HG02970 (cell line): ENCODE data around the gene YWHAQ.
"Not testable (repeated sequence)": the region's sequence is repeated elsewhere in the genome, so short reads cannot be mapped to it uniquely, and the experiment has no call there.

Source experiments
- ATAC-seq: cut with Tn5 transposase; IDR thresholded peaks from one replicate; pipeline ENCODE4 v1.9.1; 2021; ENCODE audit warnings: mild to moderate bottlenecking, moderate library complexity, moderate number of reproducible peaks; ENCODE audit not compliant: unreplicated experiment, low FRiP score

The YWHAQ gene

GRCh38 chr2:9637330-9637729, 6.5 kb upstream of the YWHAQ start:
- no peak for ATAC-seq

DNA sequence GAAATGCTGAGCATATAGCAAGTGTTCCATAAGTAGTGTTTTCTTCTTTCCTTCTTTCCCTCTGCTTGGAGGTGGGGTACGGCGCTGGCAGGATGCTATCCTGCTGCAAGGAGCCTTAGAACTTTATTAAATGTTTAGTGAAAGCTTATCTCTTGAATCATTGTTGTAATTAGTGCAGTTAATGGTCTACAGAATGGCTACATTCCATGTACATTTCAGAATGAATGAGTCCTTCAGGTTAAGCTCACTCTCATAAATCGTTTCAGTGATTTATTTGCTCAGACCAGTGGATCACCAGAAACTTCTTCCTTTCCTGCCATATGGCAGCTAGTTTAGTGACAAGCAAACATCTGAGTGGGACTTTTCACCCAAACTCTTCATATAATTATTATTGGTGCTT, 3.3 kb upstream of the YWHAQ start:
- no peak for ATAC-seq

GRCh38 chr2:9631878-9632700, 1.3 kb upstream of the YWHAQ start:
- ATAC-seq, result no peak

- ATAC-seq, result no peak
Observed at GRCh38 chr2:9631553-9631819, 689 bp upstream of the YWHAQ start.

- peak; percentile 43 for ATAC-seq
Observed at GRCh38 chr2:9630117-9630735, 571 bp downstream of the YWHAQ start.

GRCh38 chr2:9629222-9630116, 1.3 kb downstream of the YWHAQ start:
- no peak for ATAC-seq

- ATAC-seq, result no peak
Observed at GRCh38 chr2:9627310-9627709, 3.5 kb downstream of the YWHAQ start.

GRCh38 chr2:9623151-9623550, 7.6 kb downstream of the YWHAQ start:
- ATAC-seq, result no peak

DNA sequence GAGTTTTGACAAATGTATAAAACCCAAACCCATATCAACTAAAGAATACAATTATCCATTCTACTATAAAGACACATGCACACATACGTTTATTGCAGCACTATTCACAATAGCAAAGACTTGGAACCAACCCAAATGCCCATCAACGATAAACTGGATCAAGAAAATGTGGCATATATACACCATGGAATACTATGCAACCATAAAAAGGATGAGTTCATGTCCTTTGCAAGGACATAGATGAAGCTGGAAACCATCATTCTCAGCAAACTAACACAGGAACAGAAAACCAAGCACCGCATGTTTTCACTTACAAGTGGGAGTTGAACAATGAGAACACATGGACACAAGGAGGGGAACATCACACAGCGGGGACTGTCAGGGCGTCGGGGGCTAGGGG, 9.1 kb downstream of the YWHAQ start:
- not testable (repeated sequence) for ATAC-seq

DNA sequence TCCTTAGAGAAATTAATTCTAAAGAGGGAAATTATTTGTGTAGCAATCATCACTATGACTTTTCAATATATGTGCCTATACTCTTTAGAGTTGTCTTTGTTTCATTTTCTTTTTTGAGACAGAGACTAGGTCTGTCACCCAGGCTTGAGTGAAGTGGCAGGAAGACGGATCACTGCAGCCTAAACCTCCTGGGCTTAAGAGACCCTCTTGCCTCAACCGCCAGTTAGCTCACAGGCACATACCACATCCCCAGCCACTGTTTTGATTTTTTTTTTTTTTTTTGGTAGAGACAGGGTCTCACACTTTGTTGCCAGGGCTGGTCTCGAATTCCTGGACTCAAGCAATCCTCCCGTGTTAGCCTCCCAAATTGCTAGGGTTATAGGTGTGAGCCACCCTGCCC, 12.4 kb downstream of the YWHAQ start:
- ATAC-seq, result no peak

- ATAC-seq, result no peak
Observed at GRCh38 chr2:9617749-9618148, 13.0 kb downstream of the YWHAQ start.

- ATAC-seq, result no peak
Observed at GRCh38 chr2:9617296-9617695, 13.5 kb downstream of the YWHAQ start.

- no peak for ATAC-seq
Observed at GRCh38 chr2:9614562-9614961, 16.2 kb downstream of the YWHAQ start.

DNA sequence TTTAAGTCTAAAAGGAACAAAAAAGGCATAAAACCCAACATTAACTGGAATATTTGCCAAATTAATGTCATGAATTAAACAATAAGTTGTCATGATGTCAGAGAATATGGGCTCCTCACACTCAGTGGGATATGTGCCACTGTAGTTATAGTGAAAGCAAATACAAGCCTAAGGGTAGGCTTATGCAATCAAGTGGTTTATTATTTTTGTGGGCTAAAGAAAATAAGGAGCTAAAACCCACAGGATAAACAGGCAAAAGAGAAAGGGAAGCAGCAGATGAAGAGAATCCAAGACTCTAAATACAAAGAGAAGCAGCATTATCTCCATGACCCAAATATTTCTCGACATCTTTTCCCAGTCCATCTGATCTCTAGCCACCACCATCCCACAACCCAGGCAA, 17.5 kb downstream of the YWHAQ start:
- no peak for ATAC-seq

DNA sequence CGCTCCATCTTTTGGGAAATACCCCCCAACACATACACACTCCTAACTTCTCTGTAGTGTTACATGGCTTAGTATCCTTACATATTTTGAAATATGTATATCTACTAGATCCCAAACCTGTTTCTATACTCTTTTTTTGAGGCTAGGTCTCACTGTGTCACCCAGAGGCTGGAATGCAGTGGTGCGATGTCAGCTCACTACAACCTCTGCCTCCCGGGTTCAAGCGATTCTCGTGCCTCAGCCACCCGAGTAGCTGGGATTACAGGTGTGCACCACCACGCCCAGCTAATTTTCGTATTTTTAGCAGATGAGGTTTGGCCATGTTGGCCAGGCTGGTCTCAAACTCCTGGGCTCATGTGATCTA, 19.3 kb downstream of the YWHAQ start:
- ATAC-seq, result not testable (repeated sequence)

DNA sequence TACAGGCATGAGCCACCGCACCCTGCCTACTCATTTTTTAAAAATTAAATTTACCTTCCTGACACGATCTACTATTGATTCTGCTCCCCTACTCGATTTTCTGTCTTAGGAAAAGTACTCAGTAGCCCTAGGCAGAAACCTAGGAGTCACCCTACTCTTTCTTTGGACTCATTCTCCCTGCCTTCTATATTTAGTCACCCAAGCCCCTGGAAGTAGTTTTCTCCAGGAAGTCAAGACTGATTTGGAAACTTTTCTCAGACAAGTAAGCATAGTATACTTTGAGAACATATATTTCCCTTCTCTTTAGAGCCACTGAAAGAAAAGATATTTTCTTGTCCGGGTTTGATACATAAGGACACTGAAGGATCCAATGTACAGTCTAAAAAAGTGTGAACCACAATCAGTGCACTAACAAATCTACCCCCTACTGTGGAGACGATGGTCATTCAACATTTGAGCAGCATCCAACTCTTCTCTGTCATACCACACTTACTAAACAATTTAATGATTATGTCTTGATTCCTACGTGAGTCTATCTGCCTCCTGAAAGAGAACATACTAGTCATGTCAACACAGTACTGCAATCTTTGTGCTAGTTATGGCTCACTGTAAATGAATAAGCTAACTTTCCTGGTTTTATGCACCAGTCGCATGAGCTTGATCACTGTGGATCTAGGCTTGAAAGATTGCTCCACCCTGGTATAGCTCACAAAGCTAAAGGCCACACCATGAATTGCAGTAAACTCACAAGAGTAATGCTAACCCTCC, 19.8 kb downstream of the YWHAQ start:
- ATAC-seq, result no peak

DNA sequence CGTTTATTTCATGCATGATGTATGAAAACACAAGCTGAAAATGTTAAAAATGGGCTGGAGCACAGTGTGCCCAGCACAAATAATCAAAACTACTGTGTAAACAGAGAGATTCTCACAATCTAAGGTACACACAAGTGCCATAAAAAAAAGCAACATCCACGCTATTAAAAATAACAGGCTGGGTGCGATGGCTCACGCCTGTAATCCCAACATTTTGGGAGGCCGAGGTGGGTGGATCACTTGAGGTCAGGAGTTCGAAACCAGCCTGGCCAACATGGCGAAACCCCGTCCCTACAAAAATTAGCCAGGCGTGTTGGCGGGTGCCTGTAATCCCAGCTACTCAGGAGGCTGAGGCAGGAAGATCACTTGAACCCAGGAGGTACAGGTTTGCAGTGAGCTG, 22.3 kb downstream of the YWHAQ start:
- not testable (repeated sequence) for ATAC-seq

DNA sequence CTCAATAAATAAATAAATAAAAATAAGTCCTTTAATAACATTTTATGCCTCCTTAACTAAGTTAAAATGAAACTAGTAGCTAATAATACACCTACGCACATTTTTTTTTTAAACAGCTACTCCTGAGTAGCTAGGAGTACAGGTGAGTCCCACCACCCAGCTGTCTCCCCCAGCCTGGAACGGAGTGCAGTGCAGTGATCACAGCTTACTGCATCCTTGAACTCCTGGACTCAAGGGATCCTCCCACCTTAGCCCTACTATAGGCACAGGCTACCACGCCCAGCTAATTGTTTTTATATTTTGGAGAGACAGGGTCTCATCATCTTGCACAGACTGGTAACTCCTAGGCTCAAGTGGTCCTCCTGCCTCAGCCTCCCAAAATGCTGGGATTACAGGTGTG, 28.4 kb downstream of the YWHAQ start:
- ATAC-seq, result no peak

GRCh38 chr2:9601397-9601796, 29.4 kb downstream of the YWHAQ start:
- no peak for ATAC-seq

GRCh38 chr2:9599430-9599829, 31.4 kb downstream of the YWHAQ start:
- no peak for ATAC-seq
